Prostate gland (tissue), 2 donors: ENCODE results near the gene EME2.

Experiments
- CTCF ChIP-seq, 4 experiments: fragments of 200-600 bp in 2 of 4; fragments of 450-650 bp in 2 of 4; sonication (generic) in 2 of 4; IDR thresholded peaks; 1 replicate in 3 of 4; 2 replicates in 1 of 4; pipeline ENCODE4 v1.5.1; 2016 to 2019; ENCODE audit warnings: antibody characterized with exemption in 4 of 4, mild to moderate bottlenecking in 2 of 4, moderate library complexity in 2 of 4
- POLR2A ChIP-seq: fragments of 450-650 bp; IDR thresholded peaks from one replicate; pipeline ENCODE4 v1.6.1; 2016; ENCODE audit warnings: antibody characterized with exemption, mild to moderate bottlenecking
- POLR2AphosphoS5 ChIP-seq: sonication (generic); formaldehyde crosslinking; IDR thresholded peaks from one replicate; pipeline ENCODE4 v1.6.1; 2017; ENCODE audit warnings: antibody characterized with exemption

GRCh38 chr16:1752853-1753252 is 19.8 kb upstream of the EME2 start:
- TF ChIP-seq CTCF (IDR thresholded peaks at IDR 0.05) (no peak), POLR2A (no peak), POLR2AphosphoS5 (no peak)
